WTC11 (cell line): ENCODE results near the gene RPLP1.

Source experiments
- ESRRA ChIP-seq: sonication (generic); formaldehyde crosslinking; IDR thresholded peaks from 2 replicates; pipeline ENCODE4 v1.8.1; 2022; ENCODE audit warnings: mild to moderate bottlenecking, missing genetic modification reagents, borderline replicate concordance
- MYBL2 ChIP-seq: sonication (generic); formaldehyde crosslinking; IDR thresholded peaks from 2 replicates; pipeline ENCODE4 v1.8.1; 2023; ENCODE audit warnings: mild to moderate bottlenecking, moderate library complexity, missing genetic modification reagents
- NFYB ChIP-seq: sonication (generic); formaldehyde crosslinking; conservative IDR thresholded peaks from 2 replicates; pipeline ENCODE4 v1.8.0; 2022; ENCODE audit warnings: low read depth, missing genetic modification reagents
- PRRX2 ChIP-seq: fragments of 250-450 bp; sonication (Bioruptor Pico); IDR thresholded peaks from 2 replicates; pipeline ENCODE4 v1.8.0; 2021; ENCODE audit warnings: mild to moderate bottlenecking
- TF ChIP-seq, protein P1 (sequence below): sonication (generic); formaldehyde crosslinking; IDR thresholded peaks from 2 replicates; pipeline ENCODE4 v1.8.1; 2022; ENCODE audit warnings: mild to moderate bottlenecking, missing genetic modification reagents, moderate library complexity, borderline replicate concordance
- TF ChIP-seq, protein P2 (sequence below): sonication (generic); formaldehyde crosslinking; IDR thresholded peaks from 2 replicates; pipeline ENCODE4 v1.8.0; 2022; ENCODE audit warnings: mild to moderate bottlenecking, missing genetic modification reagents
- TF ChIP-seq, protein P3 (sequence below): fragments of 200-600 bp; IDR thresholded peaks from 2 replicates; pipeline ENCODE4 v1.8.0; 2022; ENCODE audit warnings: antibody characterized with exemption
- TF ChIP-seq, protein P4 (sequence below): sonication (generic); formaldehyde crosslinking; IDR thresholded peaks from 2 replicates; pipeline ENCODE4 v1.8.0; 2023; ENCODE audit warnings: missing genetic modification reagents, mild to moderate bottlenecking, borderline replicate concordance
- TF ChIP-seq, protein P5 (sequence below): sonication (generic); formaldehyde crosslinking; IDR thresholded peaks from 2 replicates; pipeline ENCODE4 v1.8.1; 2022; ENCODE audit warnings: mild to moderate bottlenecking, moderate library complexity, missing genetic modification reagents
- TF ChIP-seq, protein P6 (sequence below): sonication (generic); formaldehyde crosslinking; IDR thresholded peaks from 2 replicates; pipeline ENCODE4 v1.8.0; 2022; ENCODE audit warnings: missing genetic modification reagents
- TF ChIP-seq, protein P7 (sequence below): sonication (generic); formaldehyde crosslinking; IDR thresholded peaks from 2 replicates; pipeline ENCODE4 v1.8.1; 2022; ENCODE audit warnings: low read depth, missing genetic modification reagents, borderline replicate concordance
- TF ChIP-seq, protein P8 (sequence below): sonication (generic); formaldehyde crosslinking; IDR thresholded peaks from 2 replicates; pipeline ENCODE4 v1.8.1; 2023; ENCODE audit warnings: mild to moderate bottlenecking, missing genetic modification reagents, moderate library complexity
- TF ChIP-seq, protein P9 (sequence below): sonication (generic); formaldehyde crosslinking; IDR thresholded peaks from 2 replicates; pipeline ENCODE4 v1.8.1; 2023; ENCODE audit warnings: mild to moderate bottlenecking, missing genetic modification reagents, borderline replicate concordance
- TF ChIP-seq, protein P10 (sequence below): fragments of 250-450 bp; sonication (Bioruptor Pico); IDR thresholded peaks from 2 replicates; pipeline ENCODE4 v1.8.0; 2021; ENCODE audit warnings: mild to moderate bottlenecking

DNA sequence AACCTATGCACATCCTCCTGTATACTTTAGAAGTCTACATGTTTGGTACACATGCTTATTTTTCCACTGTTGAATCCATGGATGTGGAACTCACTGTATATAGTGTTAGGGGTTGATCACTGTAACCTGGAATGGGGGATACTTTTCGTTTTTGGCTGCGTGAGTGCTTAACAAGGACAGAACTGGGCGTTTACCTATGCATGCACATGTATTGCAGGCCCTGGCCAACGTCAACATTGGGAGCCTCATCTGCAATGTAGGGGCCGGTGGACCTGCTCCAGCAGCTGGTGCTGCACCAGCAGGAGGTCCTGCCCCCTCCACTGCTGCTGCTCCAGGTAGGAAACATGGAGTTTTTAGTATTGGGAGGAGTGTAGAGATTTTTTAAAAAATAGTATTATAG is 2.3 kb downstream of the RPLP1 start:
- TF ChIP-seq ESRRA (CRISPR knock-in tag) (no peak), NFYB (no peak), PRRX2 (CRISPR knock-in tag) (no peak), MYBL2 (CRISPR knock-in tag) (no peak)
- TF ChIP-seq, protein P1, sequence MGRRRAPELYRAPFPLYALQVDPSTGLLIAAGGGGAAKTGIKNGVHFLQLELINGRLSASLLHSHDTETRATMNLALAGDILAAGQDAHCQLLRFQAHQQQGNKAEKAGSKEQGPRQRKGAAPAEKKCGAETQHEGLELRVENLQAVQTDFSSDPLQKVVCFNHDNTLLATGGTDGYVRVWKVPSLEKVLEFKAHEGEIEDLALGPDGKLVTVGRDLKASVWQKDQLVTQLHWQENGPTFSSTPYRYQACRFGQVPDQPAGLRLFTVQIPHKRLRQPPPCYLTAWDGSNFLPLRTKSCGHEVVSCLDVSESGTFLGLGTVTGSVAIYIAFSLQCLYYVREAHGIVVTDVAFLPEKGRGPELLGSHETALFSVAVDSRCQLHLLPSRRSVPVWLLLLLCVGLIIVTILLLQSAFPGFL (CRISPR knock-in tag): no peak
- TF ChIP-seq, protein P2, sequence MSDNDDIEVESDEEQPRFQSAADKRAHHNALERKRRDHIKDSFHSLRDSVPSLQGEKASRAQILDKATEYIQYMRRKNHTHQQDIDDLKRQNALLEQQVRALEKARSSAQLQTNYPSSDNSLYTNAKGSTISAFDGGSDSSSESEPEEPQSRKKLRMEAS (CRISPR knock-in tag): no peak
- TF ChIP-seq, protein P3, sequence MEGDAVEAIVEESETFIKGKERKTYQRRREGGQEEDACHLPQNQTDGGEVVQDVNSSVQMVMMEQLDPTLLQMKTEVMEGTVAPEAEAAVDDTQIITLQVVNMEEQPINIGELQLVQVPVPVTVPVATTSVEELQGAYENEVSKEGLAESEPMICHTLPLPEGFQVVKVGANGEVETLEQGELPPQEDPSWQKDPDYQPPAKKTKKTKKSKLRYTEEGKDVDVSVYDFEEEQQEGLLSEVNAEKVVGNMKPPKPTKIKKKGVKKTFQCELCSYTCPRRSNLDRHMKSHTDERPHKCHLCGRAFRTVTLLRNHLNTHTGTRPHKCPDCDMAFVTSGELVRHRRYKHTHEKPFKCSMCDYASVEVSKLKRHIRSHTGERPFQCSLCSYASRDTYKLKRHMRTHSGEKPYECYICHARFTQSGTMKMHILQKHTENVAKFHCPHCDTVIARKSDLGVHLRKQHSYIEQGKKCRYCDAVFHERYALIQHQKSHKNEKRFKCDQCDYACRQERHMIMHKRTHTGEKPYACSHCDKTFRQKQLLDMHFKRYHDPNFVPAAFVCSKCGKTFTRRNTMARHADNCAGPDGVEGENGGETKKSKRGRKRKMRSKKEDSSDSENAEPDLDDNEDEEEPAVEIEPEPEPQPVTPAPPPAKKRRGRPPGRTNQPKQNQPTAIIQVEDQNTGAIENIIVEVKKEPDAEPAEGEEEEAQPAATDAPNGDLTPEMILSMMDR: no peak
- TF ChIP-seq, protein P4, sequence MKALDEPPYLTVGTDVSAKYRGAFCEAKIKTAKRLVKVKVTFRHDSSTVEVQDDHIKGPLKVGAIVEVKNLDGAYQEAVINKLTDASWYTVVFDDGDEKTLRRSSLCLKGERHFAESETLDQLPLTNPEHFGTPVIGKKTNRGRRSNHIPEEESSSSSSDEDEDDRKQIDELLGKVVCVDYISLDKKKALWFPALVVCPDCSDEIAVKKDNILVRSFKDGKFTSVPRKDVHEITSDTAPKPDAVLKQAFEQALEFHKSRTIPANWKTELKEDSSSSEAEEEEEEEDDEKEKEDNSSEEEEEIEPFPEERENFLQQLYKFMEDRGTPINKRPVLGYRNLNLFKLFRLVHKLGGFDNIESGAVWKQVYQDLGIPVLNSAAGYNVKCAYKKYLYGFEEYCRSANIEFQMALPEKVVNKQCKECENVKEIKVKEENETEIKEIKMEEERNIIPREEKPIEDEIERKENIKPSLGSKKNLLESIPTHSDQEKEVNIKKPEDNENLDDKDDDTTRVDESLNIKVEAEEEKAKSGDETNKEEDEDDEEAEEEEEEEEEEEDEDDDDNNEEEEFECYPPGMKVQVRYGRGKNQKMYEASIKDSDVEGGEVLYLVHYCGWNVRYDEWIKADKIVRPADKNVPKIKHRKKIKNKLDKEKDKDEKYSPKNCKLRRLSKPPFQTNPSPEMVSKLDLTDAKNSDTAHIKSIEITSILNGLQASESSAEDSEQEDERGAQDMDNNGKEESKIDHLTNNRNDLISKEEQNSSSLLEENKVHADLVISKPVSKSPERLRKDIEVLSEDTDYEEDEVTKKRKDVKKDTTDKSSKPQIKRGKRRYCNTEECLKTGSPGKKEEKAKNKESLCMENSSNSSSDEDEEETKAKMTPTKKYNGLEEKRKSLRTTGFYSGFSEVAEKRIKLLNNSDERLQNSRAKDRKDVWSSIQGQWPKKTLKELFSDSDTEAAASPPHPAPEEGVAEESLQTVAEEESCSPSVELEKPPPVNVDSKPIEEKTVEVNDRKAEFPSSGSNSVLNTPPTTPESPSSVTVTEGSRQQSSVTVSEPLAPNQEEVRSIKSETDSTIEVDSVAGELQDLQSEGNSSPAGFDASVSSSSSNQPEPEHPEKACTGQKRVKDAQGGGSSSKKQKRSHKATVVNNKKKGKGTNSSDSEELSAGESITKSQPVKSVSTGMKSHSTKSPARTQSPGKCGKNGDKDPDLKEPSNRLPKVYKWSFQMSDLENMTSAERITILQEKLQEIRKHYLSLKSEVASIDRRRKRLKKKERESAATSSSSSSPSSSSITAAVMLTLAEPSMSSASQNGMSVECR (CRISPR knock-in tag): no peak
- TF ChIP-seq, protein P5, sequence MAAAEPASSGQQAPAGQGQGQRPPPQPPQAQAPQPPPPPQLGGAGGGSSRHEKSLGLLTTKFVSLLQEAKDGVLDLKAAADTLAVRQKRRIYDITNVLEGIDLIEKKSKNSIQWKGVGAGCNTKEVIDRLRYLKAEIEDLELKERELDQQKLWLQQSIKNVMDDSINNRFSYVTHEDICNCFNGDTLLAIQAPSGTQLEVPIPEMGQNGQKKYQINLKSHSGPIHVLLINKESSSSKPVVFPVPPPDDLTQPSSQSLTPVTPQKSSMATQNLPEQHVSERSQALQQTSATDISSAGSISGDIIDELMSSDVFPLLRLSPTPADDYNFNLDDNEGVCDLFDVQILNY: no peak
- TF ChIP-seq, protein P6, sequence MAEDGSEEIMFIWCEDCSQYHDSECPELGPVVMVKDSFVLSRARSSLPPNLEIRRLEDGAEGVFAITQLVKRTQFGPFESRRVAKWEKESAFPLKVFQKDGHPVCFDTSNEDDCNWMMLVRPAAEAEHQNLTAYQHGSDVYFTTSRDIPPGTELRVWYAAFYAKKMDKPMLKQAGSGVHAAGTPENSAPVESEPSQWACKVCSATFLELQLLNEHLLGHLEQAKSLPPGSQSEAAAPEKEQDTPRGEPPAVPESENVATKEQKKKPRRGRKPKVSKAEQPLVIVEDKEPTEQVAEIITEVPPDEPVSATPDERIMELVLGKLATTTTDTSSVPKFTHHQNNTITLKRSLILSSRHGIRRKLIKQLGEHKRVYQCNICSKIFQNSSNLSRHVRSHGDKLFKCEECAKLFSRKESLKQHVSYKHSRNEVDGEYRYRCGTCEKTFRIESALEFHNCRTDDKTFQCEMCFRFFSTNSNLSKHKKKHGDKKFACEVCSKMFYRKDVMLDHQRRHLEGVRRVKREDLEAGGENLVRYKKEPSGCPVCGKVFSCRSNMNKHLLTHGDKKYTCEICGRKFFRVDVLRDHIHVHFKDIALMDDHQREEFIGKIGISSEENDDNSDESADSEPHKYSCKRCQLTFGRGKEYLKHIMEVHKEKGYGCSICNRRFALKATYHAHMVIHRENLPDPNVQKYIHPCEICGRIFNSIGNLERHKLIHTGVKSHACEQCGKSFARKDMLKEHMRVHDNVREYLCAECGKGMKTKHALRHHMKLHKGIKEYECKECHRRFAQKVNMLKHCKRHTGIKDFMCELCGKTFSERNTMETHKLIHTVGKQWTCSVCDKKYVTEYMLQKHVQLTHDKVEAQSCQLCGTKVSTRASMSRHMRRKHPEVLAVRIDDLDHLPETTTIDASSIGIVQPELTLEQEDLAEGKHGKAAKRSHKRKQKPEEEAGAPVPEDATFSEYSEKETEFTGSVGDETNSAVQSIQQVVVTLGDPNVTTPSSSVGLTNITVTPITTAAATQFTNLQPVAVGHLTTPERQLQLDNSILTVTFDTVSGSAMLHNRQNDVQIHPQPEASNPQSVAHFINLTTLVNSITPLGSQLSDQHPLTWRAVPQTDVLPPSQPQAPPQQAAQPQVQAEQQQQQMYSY (CRISPR knock-in tag): no peak
- TF ChIP-seq, protein P7, sequence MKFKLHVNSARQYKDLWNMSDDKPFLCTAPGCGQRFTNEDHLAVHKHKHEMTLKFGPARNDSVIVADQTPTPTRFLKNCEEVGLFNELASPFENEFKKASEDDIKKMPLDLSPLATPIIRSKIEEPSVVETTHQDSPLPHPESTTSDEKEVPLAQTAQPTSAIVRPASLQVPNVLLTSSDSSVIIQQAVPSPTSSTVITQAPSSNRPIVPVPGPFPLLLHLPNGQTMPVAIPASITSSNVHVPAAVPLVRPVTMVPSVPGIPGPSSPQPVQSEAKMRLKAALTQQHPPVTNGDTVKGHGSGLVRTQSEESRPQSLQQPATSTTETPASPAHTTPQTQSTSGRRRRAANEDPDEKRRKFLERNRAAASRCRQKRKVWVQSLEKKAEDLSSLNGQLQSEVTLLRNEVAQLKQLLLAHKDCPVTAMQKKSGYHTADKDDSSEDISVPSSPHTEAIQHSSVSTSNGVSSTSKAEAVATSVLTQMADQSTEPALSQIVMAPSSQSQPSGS (CRISPR knock-in tag): no peak
- TF ChIP-seq, protein P8, sequence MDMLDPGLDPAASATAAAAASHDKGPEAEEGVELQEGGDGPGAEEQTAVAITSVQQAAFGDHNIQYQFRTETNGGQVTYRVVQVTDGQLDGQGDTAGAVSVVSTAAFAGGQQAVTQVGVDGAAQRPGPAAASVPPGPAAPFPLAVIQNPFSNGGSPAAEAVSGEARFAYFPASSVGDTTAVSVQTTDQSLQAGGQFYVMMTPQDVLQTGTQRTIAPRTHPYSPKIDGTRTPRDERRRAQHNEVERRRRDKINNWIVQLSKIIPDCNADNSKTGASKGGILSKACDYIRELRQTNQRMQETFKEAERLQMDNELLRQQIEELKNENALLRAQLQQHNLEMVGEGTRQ: no peak
- TF ChIP-seq, protein P9, sequence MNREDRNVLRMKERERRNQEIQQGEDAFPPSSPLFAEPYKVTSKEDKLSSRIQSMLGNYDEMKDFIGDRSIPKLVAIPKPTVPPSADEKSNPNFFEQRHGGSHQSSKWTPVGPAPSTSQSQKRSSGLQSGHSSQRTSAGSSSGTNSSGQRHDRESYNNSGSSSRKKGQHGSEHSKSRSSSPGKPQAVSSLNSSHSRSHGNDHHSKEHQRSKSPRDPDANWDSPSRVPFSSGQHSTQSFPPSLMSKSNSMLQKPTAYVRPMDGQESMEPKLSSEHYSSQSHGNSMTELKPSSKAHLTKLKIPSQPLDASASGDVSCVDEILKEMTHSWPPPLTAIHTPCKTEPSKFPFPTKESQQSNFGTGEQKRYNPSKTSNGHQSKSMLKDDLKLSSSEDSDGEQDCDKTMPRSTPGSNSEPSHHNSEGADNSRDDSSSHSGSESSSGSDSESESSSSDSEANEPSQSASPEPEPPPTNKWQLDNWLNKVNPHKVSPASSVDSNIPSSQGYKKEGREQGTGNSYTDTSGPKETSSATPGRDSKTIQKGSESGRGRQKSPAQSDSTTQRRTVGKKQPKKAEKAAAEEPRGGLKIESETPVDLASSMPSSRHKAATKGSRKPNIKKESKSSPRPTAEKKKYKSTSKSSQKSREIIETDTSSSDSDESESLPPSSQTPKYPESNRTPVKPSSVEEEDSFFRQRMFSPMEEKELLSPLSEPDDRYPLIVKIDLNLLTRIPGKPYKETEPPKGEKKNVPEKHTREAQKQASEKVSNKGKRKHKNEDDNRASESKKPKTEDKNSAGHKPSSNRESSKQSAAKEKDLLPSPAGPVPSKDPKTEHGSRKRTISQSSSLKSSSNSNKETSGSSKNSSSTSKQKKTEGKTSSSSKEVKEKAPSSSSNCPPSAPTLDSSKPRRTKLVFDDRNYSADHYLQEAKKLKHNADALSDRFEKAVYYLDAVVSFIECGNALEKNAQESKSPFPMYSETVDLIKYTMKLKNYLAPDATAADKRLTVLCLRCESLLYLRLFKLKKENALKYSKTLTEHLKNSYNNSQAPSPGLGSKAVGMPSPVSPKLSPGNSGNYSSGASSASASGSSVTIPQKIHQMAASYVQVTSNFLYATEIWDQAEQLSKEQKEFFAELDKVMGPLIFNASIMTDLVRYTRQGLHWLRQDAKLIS: no peak
- TF ChIP-seq, protein P10, sequence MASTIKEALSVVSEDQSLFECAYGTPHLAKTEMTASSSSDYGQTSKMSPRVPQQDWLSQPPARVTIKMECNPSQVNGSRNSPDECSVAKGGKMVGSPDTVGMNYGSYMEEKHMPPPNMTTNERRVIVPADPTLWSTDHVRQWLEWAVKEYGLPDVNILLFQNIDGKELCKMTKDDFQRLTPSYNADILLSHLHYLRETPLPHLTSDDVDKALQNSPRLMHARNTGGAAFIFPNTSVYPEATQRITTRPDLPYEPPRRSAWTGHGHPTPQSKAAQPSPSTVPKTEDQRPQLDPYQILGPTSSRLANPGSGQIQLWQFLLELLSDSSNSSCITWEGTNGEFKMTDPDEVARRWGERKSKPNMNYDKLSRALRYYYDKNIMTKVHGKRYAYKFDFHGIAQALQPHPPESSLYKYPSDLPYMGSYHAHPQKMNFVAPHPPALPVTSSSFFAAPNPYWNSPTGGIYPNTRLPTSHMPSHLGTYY: no peak
